Right atrium auricular region (tissue), 2 donors: ENCODE measurements around the gene EPHA2. TPM values are rescaled to one million over a fixed set of nuclear protein-coding genes. Genes with fewer than 3 reads are reported as not detected.
A peak's percentile ranks its signal among the peaks of the same experiment; 100 is the strongest.
"Not testable (repeated sequence)": the region's sequence is repeated elsewhere in the genome, so short reads cannot be mapped to it uniquely, and the experiment has no call there.

Experiments
- DNase-seq: peaks from one replicate; pipeline ENCODE4 v3.0.0-alpha.2; 2019; ENCODE audit warnings: low spot score
- H3K27ac ChIP-seq, 2 donors: fragments of 200-600 bp; sonication (generic); 1 replicate in 1 of 2; 2 replicates in 1 of 2; pipeline ENCODE4 v1.5.1; 2016 to 2019
- H3K27me3 ChIP-seq, 2 donors: fragments of 200-600 bp; sonication (generic); one replicate each; pipeline versions ENCODE4 v1.5.1 to v1.6.0; 2017 to 2019
- H3K36me3 ChIP-seq: fragments of 200-600 bp; sonication (generic); one replicate; pipeline ENCODE4 v1.5.1; 2016
- H3K4me1 ChIP-seq, 2 donors: fragments of 200-600 bp; sonication (generic); one replicate each; pipeline versions ENCODE4 v1.5.1 to v1.6.0; 2017 to 2019
- H3K4me3 ChIP-seq, 2 donors: fragments of 200-600 bp; sonication (generic); 1 replicate in 1 of 2; 2 replicates in 1 of 2; pipeline ENCODE4 v1.5.1; 2017 to 2019; ENCODE audit warnings: mild to moderate bottlenecking in 1 of 2, moderate library complexity in 1 of 2
- H3K9me3 ChIP-seq, 2 donors: fragments of 200-600 bp; sonication (generic); one replicate each; pipeline ENCODE4 v1.5.1; 2019
- CTCF ChIP-seq, 2 donors: fragments of 200-600 bp; sonication (generic); IDR thresholded peaks; one replicate each; pipeline ENCODE4 v1.5.1; 2019; ENCODE audit warnings: antibody characterized with exemption in 2 of 2
- total RNA-seq, 2 donors: library from RNA; depleted of rRNA; stranded (reverse); fragments of >200 nt; gene quantifications; one replicate each; pipeline ENCODE4 v1.1.0, GENCODE V29; 2016

Gene EPHA2
- total RNA-seq, 2 donors from 2014 or later = 17.5 to 43.5 TPM

DNA sequence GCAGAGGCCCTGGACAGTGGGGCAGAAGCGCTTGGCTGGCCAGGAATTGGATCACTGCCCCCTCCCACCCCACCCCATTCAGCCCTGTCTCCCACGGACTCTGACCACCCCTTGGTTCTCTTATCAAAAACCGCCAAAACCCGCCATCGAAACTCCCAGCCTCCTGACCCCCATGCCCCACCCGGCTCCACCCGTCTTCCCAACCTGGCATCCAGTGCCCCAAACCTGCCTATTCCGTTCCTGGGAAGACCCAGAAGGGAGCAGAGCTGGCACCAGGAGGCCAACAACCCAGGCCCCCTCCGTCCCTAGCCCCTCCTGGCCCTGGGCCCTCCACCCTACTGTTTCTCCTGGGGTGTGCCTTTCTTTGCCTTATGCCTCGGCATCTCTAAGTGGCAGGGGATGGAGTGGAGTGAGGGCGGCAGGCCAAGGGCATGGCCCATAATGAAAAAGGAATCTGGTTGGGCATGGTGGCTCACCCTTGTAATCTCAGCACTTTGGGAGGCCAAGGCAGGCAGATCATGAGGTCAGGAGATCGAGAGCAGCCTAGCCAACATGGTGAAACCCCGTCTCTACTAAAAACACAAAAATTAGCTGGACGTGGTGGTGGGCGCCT, 16.5 kb upstream of the EPHA2 start:
- Histone ChIP-seq H3K9me3 (no peaks in the 10 kb centered on the region), H3K27me3 (no peaks in the 10 kb centered on the region), H3K27ac (no peak overlapping the region), H3K36me3 (no peaks in the 10 kb centered on the region), H3K4me3 (no peak overlapping the region), H3K4me1 (peaks cover 0 to 54% of the 10 kb centered on the region in 2 donors)
- no peak for DNase-seq
- no peak for TF ChIP-seq CTCF (IDR thresholded peaks at IDR 0.05)

- no peak for DNase-seq
Observed at GRCh38 chr1:16171314-16172151, 15.7 kb upstream of the EPHA2 start.

DNA sequence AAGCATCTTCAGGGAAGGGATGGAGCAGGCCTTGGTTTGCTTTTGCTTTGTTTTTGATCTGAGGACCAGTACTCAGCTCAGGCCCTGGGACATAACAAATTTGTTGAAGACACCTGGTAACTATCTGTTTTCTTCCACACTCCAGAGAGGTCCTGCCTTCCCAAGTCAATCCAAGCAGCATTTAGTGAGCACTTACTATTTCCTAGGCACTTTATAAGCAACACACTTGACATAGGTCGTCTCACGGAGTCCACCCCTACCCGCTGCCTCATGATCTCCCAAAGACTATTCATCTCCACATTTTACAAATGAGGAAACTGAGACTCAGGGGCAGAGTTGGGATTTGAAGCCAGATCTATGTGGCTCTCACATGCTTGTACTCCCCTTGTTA, 14.4 kb upstream of the EPHA2 start:
- Histone ChIP-seq H3K9me3 (no peaks in the 10 kb centered on the region), H3K27me3 (no peaks in the 10 kb centered on the region), H3K27ac (no peak overlapping the region), H3K36me3 (no peaks in the 10 kb centered on the region), H3K4me1 (peaks cover 0 to 38% of the 10 kb centered on the region in 2 donors), H3K4me3 (no peak overlapping the region)
- no peak for DNase-seq
- TF ChIP-seq CTCF (IDR thresholded peaks at IDR 0.05) = no peak

More at GRCh38 chr1:16171314-16172151, 15.7 kb upstream of the EPHA2 start:
- peaks cover 0 to 48% of the 10 kb centered on the region in 2 donors for H3K4me1 ChIP-seq
- no peak for TF ChIP-seq CTCF (IDR thresholded peaks at IDR 0.05)
- H3K4me3 ChIP-seq = no peak overlapping the region
- no peaks in the 10 kb centered on the region for H3K27me3 ChIP-seq
- no peak overlapping the region for H3K27ac ChIP-seq
- no peaks in the 10 kb centered on the region for H3K9me3 ChIP-seq
- H3K36me3 ChIP-seq = no peaks in the 10 kb centered on the region

DNA sequence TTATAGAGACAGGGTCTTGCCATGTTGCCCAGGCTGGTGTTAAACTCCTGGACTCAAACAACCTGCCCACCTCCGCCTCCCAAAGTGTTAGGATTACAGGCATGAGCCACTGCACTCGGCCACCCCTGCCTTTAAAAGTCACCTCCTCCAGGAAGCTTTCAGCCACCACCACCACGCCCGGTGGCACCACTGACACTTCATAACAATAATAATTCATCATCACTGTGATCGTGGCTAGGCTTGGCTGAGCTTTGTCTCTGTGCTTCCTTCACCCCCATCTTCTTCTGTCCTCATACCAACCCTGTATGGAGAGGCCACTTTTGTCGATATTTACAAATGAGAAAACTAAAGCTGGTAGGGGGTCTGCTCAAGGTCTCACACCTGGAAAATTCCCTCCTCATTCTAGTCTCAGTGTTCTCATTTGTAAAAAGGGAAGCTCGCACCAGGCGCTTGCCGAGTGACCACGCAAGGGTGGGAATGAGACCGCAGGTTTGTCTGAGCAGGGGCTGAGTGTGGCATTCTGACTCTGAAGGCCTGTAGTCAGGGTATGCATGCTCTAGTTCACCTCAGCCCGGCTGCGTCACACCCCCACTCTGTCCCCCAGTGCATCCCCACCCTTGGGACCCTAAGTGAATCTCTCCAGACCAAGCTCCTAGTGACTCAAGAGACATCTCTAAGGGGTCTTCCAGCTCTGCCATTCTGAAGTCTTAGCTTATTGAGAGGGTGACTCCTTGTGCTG, 12.9 kb upstream of the EPHA2 start:
- no peak overlapping the region for H3K27ac ChIP-seq
- peaks cover 0 to 37% of the 10 kb centered on the region in 2 donors for H3K4me1 ChIP-seq
- TF ChIP-seq CTCF (IDR thresholded peaks at IDR 0.05) = no peak
- no peaks in the 10 kb centered on the region for H3K27me3 ChIP-seq
- DNase-seq = no peak
- H3K9me3 ChIP-seq = no peaks in the 10 kb centered on the region
- no peak overlapping the region for H3K4me3 ChIP-seq
- no peaks in the 10 kb centered on the region for H3K36me3 ChIP-seq

DNA sequence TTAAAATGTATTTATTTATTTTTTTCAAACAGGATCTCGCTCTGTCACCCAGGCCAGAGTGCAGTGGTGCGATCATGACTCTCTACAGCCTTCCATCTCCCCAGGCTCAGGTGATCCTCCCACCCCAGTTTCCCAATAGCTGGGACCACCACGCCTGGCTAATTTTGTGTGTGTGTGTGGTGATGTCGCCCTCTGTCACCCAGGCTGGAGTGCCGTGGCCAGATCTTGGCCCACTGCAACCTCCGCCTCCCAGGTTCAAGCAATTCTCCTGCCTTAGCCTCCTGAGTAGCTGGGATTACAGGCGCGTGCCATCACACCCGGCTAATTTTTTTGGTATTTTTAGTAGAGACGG, 12.3 kb upstream of the EPHA2 start:
- H3K27me3 ChIP-seq, H3K27ac ChIP-seq, DNase-seq, H3K36me3 ChIP-seq, H3K9me3 ChIP-seq: not testable (repeated sequence)
- peak overlapping the region; percentile 35 to 56 for H3K4me3 ChIP-seq
- H3K4me1 ChIP-seq = peaks cover 0 to 30% of the 10 kb centered on the region in 2 donors
